PFSK-1 (cell line): ENCODE data around the gene NR3C1.

Source experiments
- POLR2AphosphoS5 ChIP-seq: IDR thresholded peaks from 2 replicates; pipeline ENCODE4 v1.6.1; 2012; ENCODE audit warnings: low read depth, mild to moderate bottlenecking, control low read depth, low read length, moderate library complexity
- SIN3A ChIP-seq: IDR thresholded peaks from 2 replicates; pipeline ENCODE4 v1.6.1; 2012; ENCODE audit warnings: mild to moderate bottlenecking, low read length, moderate library complexity, borderline replicate concordance; ENCODE audit not compliant: insufficient read depth

DNA sequence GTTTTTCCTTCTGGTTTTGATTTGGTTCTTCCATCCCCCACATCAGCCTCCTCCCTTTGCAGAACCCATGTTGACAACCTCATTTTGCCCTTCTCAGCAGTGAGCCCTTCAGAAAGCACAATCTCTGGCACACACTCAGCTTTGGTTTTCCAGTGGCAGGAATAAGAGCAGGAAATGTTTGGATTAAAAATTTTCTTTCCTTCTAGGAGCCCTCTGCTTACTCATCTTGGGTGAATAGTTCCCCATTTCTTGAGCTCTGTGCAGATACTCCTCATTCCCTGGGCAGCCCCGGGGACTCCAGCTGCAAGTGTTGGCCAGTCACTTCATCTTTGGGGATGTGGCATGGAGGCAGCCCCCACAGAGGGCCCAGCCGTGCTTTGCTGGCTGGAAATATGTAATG, 170.5 kb downstream of the NR3C1 start:
- TF ChIP-seq SIN3A, result no peak
- TF ChIP-seq POLR2AphosphoS5, result no peak
